HG03064 (cell line): Measurements from ENCODE around the gene CPZ.
"Not testable (repeated sequence)": the region's sequence is repeated elsewhere in the genome, so short reads cannot be mapped to it uniquely, and the experiment has no call there.

Experiments
- ATAC-seq: cut with Tn5 transposase; IDR thresholded peaks from one replicate; pipeline ENCODE4 v1.9.1; 2021; ENCODE audit warnings: low read depth; ENCODE audit not compliant: unreplicated experiment

Gene CPZ

DNA sequence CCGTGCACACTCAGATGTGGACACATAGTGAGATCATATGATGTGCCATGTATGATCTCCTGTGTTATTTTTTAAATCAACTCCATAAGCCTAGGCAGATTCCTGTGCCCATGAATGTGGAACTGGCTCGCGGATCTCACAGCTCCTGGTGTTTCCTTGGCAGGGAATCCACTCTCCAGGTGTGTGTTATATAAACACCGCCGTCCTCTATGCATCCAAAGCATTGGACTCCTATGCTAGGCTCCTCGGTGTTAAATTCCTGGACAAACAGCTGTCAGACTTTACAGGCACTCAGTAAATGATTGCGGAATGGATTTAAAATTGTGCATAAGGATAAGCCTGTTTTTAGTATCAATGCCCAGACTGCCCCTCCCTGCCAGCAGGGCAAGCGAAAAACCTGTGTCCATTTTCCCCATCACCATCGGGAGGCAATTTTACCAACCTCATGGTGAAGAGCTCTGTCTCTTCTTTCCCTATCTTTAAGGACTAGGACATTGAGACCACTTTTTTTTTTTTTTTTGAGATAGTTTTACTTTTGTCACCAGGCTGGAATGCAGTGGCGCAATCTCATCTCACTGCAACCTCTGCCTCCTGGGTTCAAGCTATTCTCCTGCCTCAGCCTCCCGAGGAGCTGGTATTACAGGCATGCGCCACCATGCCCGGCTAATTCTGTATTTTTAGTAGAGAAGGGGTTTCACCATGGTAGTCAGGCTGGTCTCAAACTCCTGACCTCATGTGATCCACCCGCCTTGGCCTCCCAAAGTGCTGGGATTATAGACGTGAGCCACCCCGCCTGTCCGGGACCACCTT lies 36.0 kb upstream of the CPZ start:
- ATAC-seq: no peak

- ATAC-seq: no peak
Observed at GRCh38 chr4:8557151-8558076, 35.2 kb upstream of the CPZ start.

DNA sequence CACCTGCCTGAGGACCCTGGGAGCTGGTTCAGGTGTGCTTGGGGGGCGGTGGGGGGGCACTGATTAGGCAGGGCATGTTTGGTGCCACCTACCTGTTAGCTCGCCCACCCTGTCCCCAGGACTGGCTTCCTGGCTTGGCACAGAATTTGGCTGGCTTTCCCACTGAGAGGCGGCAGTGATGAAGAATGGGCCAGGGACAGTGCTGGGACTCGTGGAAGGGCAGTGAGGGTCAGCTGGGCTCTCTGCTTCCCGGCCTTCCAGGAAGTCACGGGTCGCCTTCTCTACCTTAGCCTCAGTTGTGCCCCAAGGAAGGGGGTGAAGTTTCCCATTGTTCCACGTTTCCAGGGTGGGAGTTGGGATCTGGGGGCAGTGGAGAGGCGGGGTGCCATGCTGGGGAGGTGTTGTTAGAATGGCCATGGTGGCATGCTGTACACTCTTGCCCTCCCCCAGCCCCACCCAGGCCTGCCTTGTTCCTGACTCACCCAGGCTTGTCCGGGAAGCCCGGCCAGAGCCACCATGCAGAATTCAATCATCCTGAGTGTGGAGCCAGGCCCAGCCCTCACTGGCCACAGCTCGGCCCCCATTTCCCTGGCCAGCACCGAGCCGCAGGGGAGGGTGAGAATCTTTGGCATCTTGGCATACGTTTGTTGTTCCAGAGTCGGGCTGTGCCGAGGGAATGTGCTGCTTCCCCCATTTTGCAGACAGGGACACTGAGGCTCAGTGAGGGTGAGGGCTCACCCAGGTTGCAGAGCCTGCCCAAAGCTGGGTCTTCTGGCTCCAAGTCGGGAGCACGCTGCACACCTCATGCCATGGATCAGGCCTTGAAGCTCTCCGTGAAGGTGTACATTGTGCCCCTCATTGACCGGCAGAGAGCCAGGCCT lies 34.2 kb upstream of the CPZ start:
- ATAC-seq: no peak

- ATAC-seq: no peak
Observed at GRCh38 chr4:8559011-8559410, 33.6 kb upstream of the CPZ start.

- ATAC-seq: no peak
Observed at GRCh38 chr4:8559524-8560264, 32.9 kb upstream of the CPZ start.

- no peak for ATAC-seq
Observed at GRCh38 chr4:8560265-8561047, 32.1 kb upstream of the CPZ start.

DNA sequence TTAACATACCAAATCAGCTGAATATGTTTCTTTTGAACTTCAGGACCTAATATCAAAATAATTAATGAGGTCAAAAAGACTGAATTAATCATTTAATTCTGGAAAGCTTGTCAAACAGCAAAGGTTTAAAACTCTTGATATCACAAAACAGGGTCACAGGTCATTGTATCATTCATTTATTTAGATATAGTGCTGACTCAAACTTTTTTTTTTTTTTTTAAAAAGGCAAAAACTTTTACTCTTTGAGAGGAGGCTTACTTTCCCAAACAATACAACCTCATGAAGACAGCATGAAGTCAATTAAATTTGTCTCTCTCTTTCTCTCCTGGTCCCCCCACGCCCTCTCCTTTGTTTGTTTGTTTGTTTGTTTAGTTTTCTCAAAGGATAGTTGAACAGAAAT lies 28.0 kb upstream of the CPZ start:
- no peak for ATAC-seq

DNA sequence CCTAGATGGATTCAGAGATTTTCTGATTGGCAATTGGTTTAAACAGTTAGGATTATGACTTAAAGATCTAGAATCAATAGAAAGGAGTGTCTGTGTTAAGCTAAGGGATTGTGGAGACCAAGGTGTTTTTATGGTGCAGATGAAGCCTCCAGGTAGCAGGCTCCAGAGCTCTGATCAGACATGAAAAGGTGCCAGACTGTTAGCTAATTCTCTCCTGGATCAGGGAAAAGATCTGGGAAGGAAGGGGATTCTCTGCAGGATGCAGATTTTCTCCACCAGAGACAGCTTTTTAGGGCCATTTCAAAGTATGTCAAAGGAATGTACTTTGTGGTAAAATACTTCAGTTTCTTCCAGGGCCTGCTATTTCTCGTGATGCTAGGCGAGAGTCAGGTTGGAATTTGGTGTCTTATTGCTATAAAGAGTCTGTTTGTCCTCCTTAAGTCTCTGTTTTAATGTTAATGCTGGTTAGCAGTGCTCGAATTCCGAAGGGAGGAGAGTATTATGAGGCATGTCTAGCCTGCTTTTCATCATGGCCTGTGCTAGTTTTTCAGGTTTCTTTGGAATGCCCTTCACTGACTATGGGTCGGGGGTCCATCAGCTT lies 24.4 kb upstream of the CPZ start:
- no peak for ATAC-seq

DNA sequence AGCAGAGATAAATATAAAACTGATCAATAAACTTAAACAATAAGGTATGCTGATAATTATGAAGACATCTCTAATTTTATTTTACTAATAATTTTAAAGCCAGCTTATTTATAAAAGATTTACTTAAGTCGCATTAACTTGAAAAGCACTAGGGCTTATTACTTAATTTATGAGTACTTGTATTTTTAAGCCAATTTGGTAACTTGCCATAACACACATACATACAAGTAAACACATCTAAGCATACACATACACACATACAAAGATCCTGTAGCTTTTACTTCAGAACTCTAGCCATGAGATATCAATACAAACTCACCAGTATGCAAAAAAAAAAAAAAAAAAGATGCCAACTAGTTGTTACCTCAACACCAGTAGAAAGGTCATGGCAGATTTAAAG lies 22.4 kb upstream of the CPZ start:
- no peak for ATAC-seq

DNA sequence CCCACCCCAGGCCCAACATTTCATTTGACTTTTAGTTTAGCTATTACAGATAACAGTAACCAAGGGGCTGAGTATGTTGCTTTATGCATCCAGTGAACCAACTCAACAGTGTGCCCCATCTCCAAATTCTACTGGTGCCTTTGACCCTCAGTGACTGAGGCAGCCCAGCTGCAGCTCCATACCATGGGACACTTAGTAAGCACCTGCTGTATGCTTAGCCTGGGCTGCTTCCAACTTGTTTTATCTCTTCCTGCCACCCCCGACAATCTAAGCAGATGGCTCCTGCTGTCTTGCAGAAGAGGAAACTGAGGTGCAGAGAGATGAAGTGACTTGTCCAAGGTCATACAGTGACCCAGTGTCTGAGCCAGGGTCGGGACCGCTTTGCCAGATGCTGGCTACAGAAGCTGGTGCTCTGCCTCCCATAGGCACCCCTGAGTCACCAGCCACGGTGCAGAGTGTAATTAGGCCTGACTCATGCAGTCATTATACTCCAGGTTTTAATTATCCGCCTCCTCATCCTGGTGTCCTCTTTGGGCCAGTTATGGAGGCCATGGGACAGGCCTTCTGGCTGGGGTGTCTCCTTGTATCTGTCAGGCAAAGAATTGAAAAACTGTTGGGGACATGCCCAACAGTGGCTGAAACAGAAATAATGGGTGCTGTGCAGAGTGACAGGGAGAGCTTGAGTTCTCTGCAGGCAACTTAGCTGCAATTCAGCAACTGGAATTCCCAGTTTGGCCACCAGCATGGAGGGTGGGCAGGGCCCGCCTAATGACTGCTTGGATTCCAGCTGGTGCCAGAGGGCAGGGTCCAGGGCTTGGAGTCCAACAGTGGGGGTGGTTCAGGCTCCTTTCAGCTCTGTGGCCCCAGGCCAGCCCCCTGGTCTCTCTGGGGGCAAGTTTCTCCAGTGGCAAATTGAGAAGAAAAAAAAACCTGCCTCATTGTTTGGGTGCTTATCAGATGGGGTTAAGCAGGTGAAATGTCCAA lies 20.6 kb upstream of the CPZ start:
- no peak for ATAC-seq

DNA sequence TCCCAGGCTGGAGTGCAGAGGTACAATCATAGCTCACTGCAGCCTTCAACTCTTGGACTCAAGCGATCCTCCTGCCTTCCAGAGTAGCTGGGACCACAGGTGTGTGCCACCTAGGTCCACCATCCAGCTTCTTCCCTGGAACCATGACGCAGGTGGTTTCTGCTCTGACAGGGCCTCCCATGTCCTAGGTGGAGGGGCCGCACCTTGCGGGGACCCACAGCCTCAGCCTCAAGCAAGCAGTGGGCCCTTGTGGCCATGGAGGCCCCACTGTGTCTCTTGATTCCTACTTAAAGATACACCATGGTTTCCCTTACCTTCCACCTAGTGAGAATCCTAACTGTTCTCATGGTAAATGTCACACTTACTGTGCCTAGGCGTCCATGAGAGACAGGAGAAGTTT lies 19.3 kb upstream of the CPZ start:
- no peak for ATAC-seq

DNA sequence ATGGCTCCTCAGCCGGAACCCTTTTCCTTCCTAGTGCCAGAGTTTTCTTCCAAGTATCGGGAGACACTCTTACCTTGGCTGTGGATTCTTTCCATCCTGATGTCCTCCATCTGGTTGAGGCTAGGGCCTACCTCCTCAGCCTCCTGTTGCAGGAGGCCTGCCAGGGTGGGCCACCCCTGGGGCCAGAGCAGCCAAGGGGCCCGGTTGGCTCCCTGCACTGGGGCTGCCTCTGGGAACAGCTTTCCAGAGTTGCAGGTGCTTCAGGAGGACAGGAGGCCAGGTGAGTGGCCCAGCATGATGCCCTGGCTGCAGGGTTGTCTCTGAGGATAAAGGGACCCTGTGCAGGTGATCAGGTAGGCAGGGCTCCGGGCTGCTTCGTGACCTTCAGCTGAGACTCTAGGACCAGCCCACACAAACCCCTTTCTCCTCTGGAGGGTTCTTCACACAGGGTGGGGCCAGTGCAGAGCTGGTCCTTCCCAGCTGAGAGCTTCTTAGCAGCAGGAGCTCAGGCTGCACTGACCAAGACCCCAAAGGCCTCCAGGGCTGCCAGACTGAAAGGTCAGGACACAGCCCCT lies 17.7 kb upstream of the CPZ start:
- ATAC-seq: no peak

DNA sequence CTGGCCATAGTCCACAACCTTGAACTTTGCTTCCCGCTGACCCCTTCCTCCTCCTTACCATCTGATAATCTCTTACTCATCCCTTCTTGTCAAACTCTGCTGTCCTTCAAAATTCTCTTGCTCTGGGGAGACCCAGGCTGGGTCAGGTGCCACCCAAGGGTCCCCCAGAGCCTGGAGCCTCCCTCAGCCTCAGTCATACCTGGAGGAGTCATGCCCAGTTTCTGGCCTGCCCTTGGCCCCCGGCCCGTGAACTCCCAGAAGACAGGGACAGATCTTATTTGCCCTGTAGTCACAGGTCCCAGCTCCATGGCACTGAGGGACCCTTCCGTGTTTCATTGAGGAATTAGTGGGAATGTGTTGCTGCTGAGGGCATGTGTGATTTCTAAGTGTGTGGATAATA lies 17.1 kb upstream of the CPZ start:
- no peak for ATAC-seq

- ATAC-seq: not testable (repeated sequence)
Observed at GRCh38 chr4:8576591-8576990, 16.0 kb upstream of the CPZ start.

- no peak for ATAC-seq
Observed at GRCh38 chr4:8577046-8577445, 15.5 kb upstream of the CPZ start.

GRCh38 chr4:8577972-8578371 lies 14.6 kb upstream of the CPZ start:
- ATAC-seq: no peak

DNA sequence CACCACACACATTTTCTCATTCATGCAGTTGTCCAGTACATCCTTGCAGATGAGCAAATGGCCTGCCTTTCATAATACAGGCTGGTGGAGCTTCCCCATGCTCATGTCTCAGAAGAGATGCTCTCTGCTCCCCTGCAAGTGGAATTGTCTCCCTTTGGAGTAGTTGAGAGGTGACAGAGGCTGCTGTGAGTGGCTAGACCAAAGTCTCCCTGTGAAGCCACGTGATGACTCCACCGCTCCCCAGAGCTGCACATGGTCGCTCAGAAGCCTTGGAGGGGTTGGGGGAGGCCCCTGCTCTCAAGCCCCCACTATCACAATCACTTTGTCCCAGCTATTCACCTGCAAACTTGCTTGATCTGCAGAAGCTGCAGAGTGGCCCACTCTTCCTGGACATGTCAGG lies 13.8 kb upstream of the CPZ start:
- no peak for ATAC-seq
